Activated naive CD4-positive, alpha-beta T cell treated with anti-CD3 and anti-CD28 coated beads, Interleukin-2, amount 50 U/mL, for 24 hours (primary cell): Measurements from ENCODE around the gene CNPY1.
"Not testable (repeated sequence)": the region's sequence is repeated elsewhere in the genome, so short reads cannot be mapped to it uniquely, and the experiment has no call there.

Experiments
- H3K27ac Mint-ChIP-seq: one replicate; pipeline ENCODE4 v1.8.0; 2021; ENCODE audit warnings: mild to moderate bottlenecking, mixed read lengths
- H3K27me3 Mint-ChIP-seq: one replicate; pipeline ENCODE4 v1.8.0; 2021; ENCODE audit warnings: mixed read lengths
- H3K36me3 Mint-ChIP-seq: one replicate; pipeline ENCODE4 v1.8.0; 2021; ENCODE audit warnings: mixed read lengths
- H3K4me1 Mint-ChIP-seq: one replicate; pipeline ENCODE4 v1.8.0; 2021; ENCODE audit warnings: mixed read lengths
- H3K4me3 Mint-ChIP-seq: one replicate; pipeline ENCODE4 v1.8.0; 2021; ENCODE audit warnings: mild to moderate bottlenecking, mixed read lengths
- H3K9me3 Mint-ChIP-seq: one replicate; pipeline ENCODE4 v1.8.0; 2021; ENCODE audit warnings: mixed read lengths

Gene CNPY1

GRCh38 chr7:155546449-155546848, at the start of gene CNPY1:
CNPY1 (minus strand) TSS chr7:155546559; CDS start chr7:155545929, 630 bp downstream.
- H3K27me3 Mint-ChIP-seq, H3K36me3 Mint-ChIP-seq: not testable (repeated sequence)

GRCh38 chr7:155594961-155595366, 48.6 kb upstream of the CNPY1 start:
- no peaks in the 10 kb centered on the region for H3K9me3 Mint-ChIP-seq
- H3K27me3 Mint-ChIP-seq, result peaks cover 11% of the 10 kb centered on the region
- H3K36me3 Mint-ChIP-seq, result no peaks in the 10 kb centered on the region
- no peak overlapping the region for H3K27ac Mint-ChIP-seq
- no peak overlapping the region for H3K4me3 Mint-ChIP-seq
- H3K4me1 Mint-ChIP-seq, result peaks cover 12% of the 10 kb centered on the region

More at GRCh38 chr7:155546449-155546848, at the start of gene CNPY1:
- not testable (repeated sequence) for H3K9me3 Mint-ChIP-seq, H3K4me3 Mint-ChIP-seq, H3K4me1 Mint-ChIP-seq, H3K27ac Mint-ChIP-seq

- Mint-ChIP-seq H3K27ac (no peak overlapping the region), H3K9me3 (no peaks in the 10 kb centered on the region), H3K4me1 (peaks cover 11% of the 10 kb centered on the region), H3K27me3 (peaks cover 8% of the 10 kb centered on the region), H3K36me3 (no peaks in the 10 kb centered on the region), H3K4me3 (no peak overlapping the region)
Measured at GRCh38 chr7:155594163-155594732, 47.9 kb upstream of the CNPY1 start.

DNA sequence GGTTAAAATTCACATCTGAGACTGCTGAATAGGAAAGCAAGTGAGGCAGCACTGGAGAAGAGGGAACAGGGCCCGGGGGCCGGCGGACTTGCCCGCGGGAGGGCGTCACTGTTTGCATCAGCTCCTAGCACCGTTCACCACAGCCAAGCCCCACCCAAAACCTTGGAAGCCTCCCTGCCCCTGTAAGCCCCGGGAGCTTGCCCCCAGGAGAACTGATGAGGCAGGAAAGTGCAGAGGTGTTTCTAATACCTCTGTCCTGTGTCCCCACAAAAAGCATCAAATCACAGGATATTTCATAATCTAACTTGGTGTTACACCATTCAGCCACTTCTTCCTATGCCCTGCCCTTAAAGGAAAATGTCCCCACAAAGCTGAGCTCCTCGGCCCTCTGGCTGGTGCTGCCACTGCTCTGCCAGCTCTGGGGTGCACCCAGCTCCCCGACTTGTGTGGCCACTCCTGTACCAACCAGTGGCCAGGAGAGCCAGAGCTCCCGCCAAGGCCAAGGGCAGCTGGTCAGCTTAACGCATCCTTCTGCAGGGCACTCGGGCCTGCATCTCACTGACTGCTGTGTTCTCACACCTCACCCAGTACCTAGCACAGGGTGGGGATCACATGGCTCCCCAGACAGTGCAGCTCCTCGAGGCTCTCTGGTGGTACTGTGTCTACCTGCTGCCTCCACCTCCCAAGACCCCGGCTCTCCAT, 47.3 kb upstream of the CNPY1 start:
- Mint-ChIP-seq H3K36me3 (no peaks in the 10 kb centered on the region), H3K27me3 (peaks cover 4% of the 10 kb centered on the region), H3K4me1 (peaks cover 4% of the 10 kb centered on the region), H3K9me3 (no peaks in the 10 kb centered on the region), H3K4me3 (no peak overlapping the region), H3K27ac (no peak overlapping the region)

DNA sequence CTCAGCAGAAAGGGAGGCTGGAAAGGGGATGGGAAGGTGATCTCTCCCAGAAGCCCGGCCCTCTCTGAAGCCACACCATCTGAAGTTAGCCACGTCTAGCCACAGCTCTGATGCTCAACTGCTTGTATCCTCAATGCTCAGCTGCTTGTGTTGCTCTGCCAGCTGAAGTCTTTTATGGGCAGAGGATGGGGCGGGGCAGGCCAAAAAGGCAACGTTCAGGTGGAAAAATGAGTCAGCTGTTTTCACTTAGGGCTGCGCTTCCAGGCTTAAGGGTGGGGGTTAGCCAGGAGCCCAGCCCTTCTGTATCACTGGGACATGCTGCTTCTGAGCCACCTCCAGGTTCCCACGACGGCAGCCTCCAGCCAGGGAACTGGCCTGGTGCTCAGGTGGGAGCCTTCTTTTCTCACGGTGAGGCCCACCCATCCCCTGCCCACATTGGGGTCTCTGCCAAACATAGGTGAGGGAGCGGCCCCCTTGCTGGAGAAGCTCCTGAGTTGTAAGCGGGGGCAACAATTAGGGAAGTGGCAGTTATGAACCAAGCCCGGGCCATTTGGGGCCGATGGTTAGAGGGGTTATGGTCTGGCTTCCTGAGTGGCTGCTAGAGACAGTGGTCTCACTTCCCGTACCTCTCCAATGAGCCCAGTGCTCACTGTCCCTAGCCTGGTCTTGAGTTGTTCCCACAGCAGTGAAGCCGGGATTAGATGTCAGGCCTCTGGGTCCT, 44.9 kb upstream of the CNPY1 start:
- no peak overlapping the region for H3K4me3 Mint-ChIP-seq
- no peaks in the 10 kb centered on the region for H3K36me3 Mint-ChIP-seq
- peaks cover 11% of the 10 kb centered on the region for H3K27me3 Mint-ChIP-seq
- H3K27ac Mint-ChIP-seq, result no peak overlapping the region
- no peaks in the 10 kb centered on the region for H3K4me1 Mint-ChIP-seq
- no peaks in the 10 kb centered on the region for H3K9me3 Mint-ChIP-seq

- Mint-ChIP-seq H3K27ac (no peak overlapping the region), H3K36me3 (no peaks in the 10 kb centered on the region), H3K4me3 (no peak overlapping the region), H3K27me3 (peaks cover 13% of the 10 kb centered on the region), H3K4me1 (no peaks in the 10 kb centered on the region), H3K9me3 (no peaks in the 10 kb centered on the region)
Measured at GRCh38 chr7:155590215-155591018, 44.1 kb upstream of the CNPY1 start.

- Mint-ChIP-seq H3K27ac (no peak overlapping the region), H3K36me3 (no peaks in the 10 kb centered on the region), H3K4me3 (no peak overlapping the region), H3K4me1 (no peaks in the 10 kb centered on the region), H3K27me3 (peaks cover 13% of the 10 kb centered on the region), H3K9me3 (no peaks in the 10 kb centered on the region)
Measured at GRCh38 chr7:155589001-155589980, 42.9 kb upstream of the CNPY1 start.

DNA sequence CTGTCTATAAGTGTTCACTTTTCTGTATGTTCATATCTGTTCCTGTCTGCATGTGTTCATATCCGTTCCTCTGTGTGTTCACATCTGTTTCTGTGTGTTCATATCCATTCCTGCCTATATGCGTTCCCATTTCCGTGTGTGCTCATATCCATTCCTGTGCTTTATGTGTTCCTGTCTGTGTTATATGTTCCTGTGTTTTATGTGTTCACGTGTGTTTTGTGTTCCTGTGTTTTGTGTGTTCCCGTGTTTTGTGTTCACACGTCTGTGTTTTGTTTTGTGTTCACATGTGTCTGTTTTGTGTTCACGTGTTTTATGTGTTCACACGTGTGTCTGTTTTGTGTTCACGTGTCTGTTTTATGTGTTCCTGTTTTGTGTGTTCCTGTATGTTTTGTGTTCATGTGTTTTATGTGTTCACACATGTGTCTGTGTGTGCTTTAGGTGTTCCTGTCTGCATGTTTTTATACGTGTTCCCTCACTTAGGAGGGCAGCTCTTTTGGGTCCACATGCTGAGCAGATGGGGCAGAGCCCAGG, 42.2 kb upstream of the CNPY1 start:
- H3K4me1 Mint-ChIP-seq, result no peaks in the 10 kb centered on the region
- no peak overlapping the region for H3K27ac Mint-ChIP-seq
- no peaks in the 10 kb centered on the region for H3K9me3 Mint-ChIP-seq
- H3K36me3 Mint-ChIP-seq, result no peaks in the 10 kb centered on the region
- peaks cover 13% of the 10 kb centered on the region for H3K27me3 Mint-ChIP-seq
- no peak overlapping the region for H3K4me3 Mint-ChIP-seq

DNA sequence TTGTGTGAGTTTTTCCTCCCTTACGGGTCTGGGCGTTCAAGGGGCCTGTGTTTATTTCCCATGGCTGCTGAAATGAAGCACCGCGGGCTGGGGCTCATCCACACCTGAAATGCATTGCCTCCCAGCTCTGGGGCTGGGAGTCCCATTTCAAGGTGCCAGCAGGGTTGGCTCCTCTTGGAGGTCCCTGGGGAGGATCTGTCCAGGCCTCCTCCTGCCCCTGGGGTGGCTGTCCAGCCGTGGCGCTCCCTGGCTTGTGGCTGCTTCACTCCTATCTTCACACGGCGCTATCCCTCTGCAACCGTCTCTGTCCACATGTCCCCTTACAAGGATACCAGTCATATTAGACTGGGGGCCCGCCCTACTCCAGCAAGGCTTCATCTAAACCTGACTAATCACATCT, 41.1 kb upstream of the CNPY1 start:
- no peaks in the 10 kb centered on the region for H3K9me3 Mint-ChIP-seq
- peaks cover 13% of the 10 kb centered on the region for H3K27me3 Mint-ChIP-seq
- no peaks in the 10 kb centered on the region for H3K36me3 Mint-ChIP-seq
- H3K27ac Mint-ChIP-seq, result no peak overlapping the region
- no peaks in the 10 kb centered on the region for H3K4me1 Mint-ChIP-seq
- H3K4me3 Mint-ChIP-seq, result no peak overlapping the region

DNA sequence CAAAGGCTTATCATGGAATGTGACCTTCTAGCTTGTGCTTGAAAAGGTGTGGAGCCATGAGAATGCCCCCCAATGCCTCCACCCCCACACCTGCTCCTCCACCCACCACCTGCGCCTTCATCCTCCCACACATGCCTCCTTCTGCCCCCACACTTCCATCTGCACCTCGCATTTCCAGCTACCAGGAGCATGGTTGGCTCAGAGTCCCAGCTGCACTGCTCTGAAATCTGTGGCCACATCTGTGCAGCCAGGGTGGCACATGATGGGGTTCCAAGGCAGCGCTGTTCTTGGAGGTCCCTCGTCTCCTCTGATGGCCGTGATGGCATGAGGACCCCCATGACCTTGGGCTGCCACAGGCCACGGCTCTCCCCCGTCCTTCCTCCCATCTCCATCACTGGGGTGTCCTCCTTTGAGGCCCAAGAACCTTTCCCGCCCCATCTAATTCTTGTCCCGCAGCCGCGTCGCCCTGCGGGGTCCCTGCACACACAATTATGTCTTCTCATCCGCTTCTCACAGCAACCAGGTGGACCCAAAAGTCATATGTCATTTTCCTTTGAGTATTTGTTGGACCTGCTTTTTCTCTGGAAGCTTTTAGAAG, 40.6 kb upstream of the CNPY1 start:
- H3K4me1 Mint-ChIP-seq, result no peaks in the 10 kb centered on the region
- H3K27ac Mint-ChIP-seq, result no peak overlapping the region

DNA sequence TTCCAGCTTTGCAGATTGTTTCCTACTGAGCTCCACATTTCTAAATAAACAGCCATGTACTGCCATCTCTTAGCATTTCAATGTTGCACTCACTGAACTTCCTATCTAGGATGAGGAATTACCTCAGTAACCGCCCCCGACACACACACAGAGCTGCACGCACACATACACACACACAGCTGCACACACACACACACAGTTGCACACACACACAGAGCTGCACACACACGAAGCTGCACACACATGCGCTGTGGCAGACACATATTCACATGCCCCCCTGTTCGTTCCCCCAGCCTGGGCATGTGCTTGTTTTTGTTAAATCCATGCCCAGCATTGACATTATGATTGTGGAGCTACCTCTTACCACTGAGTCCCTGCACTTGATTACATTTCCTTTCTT, 39.6 kb upstream of the CNPY1 start:
- Mint-ChIP-seq H3K36me3 (no peaks in the 10 kb centered on the region), H3K27me3 (peaks cover 13% of the 10 kb centered on the region)

More for the DNA sequence above, 40.6 kb upstream of the CNPY1 start:
- Mint-ChIP-seq H3K4me3 (no peak overlapping the region), H3K9me3 (no peaks in the 10 kb centered on the region), H3K27me3 (peaks cover 13% of the 10 kb centered on the region), H3K36me3 (no peaks in the 10 kb centered on the region)

DNA sequence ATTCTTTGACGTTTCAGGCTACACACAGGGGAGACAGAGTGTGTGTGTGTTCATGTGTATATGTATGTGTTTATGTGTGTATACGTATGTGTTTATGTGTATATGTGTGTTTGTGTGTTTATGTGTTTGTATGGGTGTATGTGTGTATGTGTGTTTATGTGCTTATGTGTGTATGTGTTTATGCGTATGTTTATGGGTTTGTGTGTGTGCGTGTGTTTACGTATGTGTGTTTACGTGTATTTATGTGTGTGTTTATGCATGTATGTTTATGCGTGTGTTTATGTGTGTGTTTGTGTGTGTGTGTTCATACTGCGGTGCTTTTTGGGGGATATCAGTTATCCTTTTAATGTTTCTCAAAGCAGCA, 39.2 kb upstream of the CNPY1 start:
- no peaks in the 10 kb centered on the region for H3K36me3 Mint-ChIP-seq
- peaks cover 13% of the 10 kb centered on the region for H3K27me3 Mint-ChIP-seq
- H3K4me1 Mint-ChIP-seq, result no peaks in the 10 kb centered on the region
- no peak overlapping the region for H3K4me3 Mint-ChIP-seq
- no peak overlapping the region for H3K27ac Mint-ChIP-seq
- no peaks in the 10 kb centered on the region for H3K9me3 Mint-ChIP-seq

More for the DNA sequence above, 39.6 kb upstream of the CNPY1 start:
- no peak overlapping the region for H3K4me3 Mint-ChIP-seq
- no peak overlapping the region for H3K27ac Mint-ChIP-seq
- no peaks in the 10 kb centered on the region for H3K9me3 Mint-ChIP-seq
- H3K4me1 Mint-ChIP-seq, result no peaks in the 10 kb centered on the region

DNA sequence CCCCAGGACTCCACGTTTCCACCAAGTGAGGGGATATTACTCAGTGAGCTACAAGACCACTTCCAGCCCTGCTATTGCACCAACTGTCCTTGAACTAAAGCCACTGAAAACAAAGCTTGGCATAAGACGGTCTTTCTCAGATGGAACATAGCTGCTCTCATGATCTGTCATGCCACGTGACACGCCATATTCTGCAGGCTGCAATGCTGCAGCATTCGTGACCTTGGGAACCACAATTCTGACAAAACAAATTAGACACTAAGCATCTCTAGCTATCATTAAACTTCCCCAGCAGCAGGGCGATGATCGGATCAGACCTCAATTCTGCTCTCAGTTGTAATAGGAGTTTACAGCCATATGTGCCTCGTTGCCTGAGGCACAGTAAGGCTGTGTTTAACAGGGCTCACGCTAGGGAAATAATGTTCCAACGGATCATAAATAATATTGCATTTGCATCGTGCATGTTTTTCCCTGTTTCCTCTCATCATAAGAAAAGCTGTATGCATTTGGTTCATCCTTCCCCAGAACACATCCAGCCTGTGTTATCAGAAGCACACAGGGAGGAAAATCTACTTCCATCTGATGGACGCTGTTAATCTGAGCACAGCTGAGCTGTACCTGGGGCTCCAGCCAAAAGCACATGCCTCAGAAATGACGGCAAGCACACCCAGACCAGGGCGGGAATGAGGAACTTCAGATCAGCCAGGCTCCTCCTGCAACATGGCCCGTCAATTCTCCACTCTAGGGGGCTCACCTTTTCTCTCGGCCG, 38.6 kb upstream of the CNPY1 start:
- Mint-ChIP-seq H3K4me3 (no peak overlapping the region), H3K4me1 (no peaks in the 10 kb centered on the region), H3K27ac (no peak overlapping the region), H3K9me3 (no peaks in the 10 kb centered on the region), H3K36me3 (no peaks in the 10 kb centered on the region), H3K27me3 (peaks cover 13% of the 10 kb centered on the region)

DNA sequence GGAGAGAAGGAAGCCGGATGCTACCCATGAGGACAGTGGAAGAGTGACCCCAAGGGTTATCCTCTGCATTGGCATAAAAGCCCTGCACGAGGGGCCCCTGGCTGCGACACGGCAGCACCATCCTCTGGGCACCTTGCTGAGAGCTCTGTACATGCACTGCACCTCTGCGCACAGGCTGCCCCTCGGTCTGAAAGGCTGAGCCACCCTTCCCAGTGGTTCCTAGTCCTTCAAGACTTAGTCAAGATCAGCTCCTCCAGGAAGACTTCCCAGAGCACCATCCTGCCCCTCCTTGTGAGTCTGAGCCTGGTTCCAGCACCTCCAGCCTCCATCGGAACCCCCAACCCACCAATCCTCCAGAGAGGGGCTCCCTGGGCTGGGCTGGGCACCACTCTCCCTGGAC, 37.9 kb upstream of the CNPY1 start:
- no peaks in the 10 kb centered on the region for H3K4me1 Mint-ChIP-seq
- H3K9me3 Mint-ChIP-seq, result no peaks in the 10 kb centered on the region
- no peak overlapping the region for H3K27ac Mint-ChIP-seq
- H3K4me3 Mint-ChIP-seq, result no peak overlapping the region
- no peaks in the 10 kb centered on the region for H3K36me3 Mint-ChIP-seq
- peaks cover 13% of the 10 kb centered on the region for H3K27me3 Mint-ChIP-seq
